OCI-LY7 (cell line): ENCODE data around the gene FKBP11.

Experiments
- EZH2phosphoT487 ChIP-seq: fragments of 200-600 bp; sonication (generic); IDR thresholded peaks from 2 replicates; pipeline ENCODE4 v1.6.1; 2018; ENCODE audit warnings: low read depth, borderline replicate concordance, mild to moderate bottlenecking, mixed run types, antibody characterized with exemption, low read length, moderate library complexity, mixed read lengths
- TF ChIP-seq, protein P1 (sequence below): fragments of 200-600 bp; sonication (generic); conservative IDR thresholded peaks from 2 replicates; pipeline ENCODE4 v1.5.1; 2014; ENCODE audit warnings: mild to moderate bottlenecking, antibody characterized with exemption, low read length, moderate library complexity, mixed read lengths

DNA sequence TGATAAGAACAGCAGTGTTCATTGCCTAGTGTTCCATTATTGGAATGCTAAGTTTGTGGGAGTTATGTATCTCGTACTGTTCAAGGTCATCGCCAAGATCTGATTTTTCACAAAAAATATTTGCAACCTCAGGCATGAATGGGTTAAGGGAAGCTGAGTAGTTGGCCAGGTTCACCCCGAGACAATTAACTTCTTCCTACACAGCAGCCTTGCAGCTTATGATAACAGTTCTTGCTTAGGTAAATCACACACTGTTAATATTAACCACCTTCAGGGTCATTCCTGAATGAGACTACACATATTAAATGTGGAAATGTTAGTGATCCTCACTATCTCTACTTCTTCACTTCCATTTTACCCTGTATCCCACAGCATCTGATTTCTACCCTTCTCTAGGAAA, 18.0 kb downstream of the FKBP11 start:
- TF ChIP-seq, protein P1, sequence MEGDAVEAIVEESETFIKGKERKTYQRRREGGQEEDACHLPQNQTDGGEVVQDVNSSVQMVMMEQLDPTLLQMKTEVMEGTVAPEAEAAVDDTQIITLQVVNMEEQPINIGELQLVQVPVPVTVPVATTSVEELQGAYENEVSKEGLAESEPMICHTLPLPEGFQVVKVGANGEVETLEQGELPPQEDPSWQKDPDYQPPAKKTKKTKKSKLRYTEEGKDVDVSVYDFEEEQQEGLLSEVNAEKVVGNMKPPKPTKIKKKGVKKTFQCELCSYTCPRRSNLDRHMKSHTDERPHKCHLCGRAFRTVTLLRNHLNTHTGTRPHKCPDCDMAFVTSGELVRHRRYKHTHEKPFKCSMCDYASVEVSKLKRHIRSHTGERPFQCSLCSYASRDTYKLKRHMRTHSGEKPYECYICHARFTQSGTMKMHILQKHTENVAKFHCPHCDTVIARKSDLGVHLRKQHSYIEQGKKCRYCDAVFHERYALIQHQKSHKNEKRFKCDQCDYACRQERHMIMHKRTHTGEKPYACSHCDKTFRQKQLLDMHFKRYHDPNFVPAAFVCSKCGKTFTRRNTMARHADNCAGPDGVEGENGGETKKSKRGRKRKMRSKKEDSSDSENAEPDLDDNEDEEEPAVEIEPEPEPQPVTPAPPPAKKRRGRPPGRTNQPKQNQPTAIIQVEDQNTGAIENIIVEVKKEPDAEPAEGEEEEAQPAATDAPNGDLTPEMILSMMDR, result no peak
- TF ChIP-seq EZH2phosphoT487, result no peak
